Measurements from ENCODE around the gene ICAM2.

DNA sequence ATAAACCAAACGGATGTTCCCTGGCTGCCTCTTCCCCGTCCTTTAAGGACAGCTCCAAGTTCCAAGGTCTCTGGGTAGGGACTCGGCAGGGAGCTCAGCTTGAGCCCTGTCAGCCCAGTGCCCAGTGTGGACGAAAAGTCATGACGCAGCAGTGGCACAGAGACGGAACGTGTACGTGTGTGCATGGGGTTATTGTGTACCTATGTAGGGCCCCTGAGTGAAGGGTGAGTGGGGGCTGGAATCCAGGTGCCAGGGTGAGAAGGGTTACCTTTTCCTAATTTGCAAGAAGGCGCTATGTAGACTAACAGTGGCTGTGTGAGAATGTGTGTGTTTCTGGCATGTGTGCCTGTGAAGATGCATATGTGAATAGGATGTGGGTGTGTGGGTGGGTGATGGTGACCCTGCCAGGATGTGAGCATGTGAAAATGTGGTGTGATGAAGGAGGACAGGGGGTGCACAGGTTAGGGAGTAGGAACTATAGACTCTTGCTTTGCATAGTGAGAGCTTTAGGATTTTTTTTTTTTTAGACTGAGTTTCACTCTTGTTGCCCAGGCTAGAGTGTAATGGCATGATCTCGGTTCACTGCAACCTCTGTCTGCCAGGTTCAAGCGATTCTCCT is 53.7 kb downstream of the ICAM2 start:
- TF ChIP-seq, protein P1, sequence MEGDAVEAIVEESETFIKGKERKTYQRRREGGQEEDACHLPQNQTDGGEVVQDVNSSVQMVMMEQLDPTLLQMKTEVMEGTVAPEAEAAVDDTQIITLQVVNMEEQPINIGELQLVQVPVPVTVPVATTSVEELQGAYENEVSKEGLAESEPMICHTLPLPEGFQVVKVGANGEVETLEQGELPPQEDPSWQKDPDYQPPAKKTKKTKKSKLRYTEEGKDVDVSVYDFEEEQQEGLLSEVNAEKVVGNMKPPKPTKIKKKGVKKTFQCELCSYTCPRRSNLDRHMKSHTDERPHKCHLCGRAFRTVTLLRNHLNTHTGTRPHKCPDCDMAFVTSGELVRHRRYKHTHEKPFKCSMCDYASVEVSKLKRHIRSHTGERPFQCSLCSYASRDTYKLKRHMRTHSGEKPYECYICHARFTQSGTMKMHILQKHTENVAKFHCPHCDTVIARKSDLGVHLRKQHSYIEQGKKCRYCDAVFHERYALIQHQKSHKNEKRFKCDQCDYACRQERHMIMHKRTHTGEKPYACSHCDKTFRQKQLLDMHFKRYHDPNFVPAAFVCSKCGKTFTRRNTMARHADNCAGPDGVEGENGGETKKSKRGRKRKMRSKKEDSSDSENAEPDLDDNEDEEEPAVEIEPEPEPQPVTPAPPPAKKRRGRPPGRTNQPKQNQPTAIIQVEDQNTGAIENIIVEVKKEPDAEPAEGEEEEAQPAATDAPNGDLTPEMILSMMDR (IDR thresholded peaks at IDR 0.05) = no peak
- TF ChIP-seq EZH2 (IDR thresholded peaks at IDR 0.05; ENCODE audit: borderline replicate concordance, insufficient read depth, low read depth, low read length, poor library complexity, severe bottlenecking) = no peak
